ENCODE results near the gene PDE4B. TPM values are rescaled to one million over a fixed set of nuclear protein-coding genes. Genes with fewer than 3 reads are reported as not detected.
A peak's percentile ranks its signal among the peaks of the same experiment; 100 is the strongest.

The PDE4B gene
- total and polyA plus RNA-seq, 9 of the 15 experiments (the other 6 are each of a cell fraction or from before 2014, with no cell fraction given), result 0.09 TPM; not detected in 8

DNA sequence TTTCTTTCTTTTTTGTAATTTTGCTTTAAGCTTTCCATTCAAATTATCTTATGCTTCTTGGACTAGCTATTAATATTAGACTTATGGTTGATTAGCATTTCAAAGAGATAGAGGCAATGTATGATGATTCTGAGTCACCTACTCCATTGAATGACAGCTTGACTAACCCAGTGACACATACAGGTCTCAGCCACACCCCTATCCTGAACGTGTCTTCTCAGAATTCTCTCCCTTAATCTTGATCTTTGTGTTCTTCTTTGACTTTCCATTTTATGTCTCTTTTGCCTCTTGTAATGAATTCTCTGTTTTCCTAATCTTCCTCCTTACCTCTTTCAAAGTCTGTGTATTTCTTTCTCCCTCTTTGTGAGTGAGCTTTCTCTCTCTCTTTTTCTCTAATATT, 241.1 kb downstream of the PDE4B start:
- Histone ChIP-seq H3K4me3 (no peak overlapping the region), H3K9me3 (replicated peaks; ENCODE audit: control insufficient read depth, insufficient read depth, low read depth, low read length) (no peaks in the 10 kb centered on the region), H3K27me3 (ENCODE audit: control insufficient read depth in 2 of 2, insufficient read depth in 2 of 2, low read length in 2 of 2) (no peaks in the 10 kb centered on the region), H3K27ac (ENCODE audit: extremely low read depth, low read depth, low read length) (no peak overlapping the region), H3K4me2 (ENCODE audit: insufficient read depth, low read length) (no peak overlapping the region), H3K9me1 (ENCODE audit: control insufficient read depth, insufficient read depth, low read length) (no peaks in the 10 kb centered on the region), H2AFZ (ENCODE audit: low read depth, low read length) (no peak overlapping the region), H3K9ac (ENCODE audit: insufficient read depth in 1 of 2, low read depth in 2 of 2, low read length in 2 of 2) (no peak overlapping the region), H3K4me1 (replicated peaks in 1 of 2; ENCODE audit: control insufficient read depth in 2 of 2, insufficient read depth in 2 of 2, low read length in 2 of 2) (no peaks in the 10 kb centered on the region), H3K79me2 (ENCODE audit: control insufficient read depth, insufficient read depth, low read length) (no peaks in the 10 kb centered on the region), H3K36me3 (ENCODE audit: control insufficient read depth, insufficient read depth, low read length) (no peaks in the 10 kb centered on the region), H4K20me1 (replicated peaks; ENCODE audit: control insufficient read depth, insufficient read depth, low read length) (no peaks in the 10 kb centered on the region)
- TF ChIP-seq CTBP1 (IDR thresholded peaks at IDR 0.05; ENCODE audit: borderline replicate concordance), result no peak
- no peak for TF ChIP-seq FOS (IDR thresholded peaks at IDR 0.05; ENCODE audit: extremely low read depth, insufficient read length)
- TF ChIP-seq NFE2L1 (tag; IDR thresholded peaks at IDR 0.05; ENCODE audit: borderline replicate concordance, low read depth), result no peak
- no peak for TF ChIP-seq ZBTB7A (IDR thresholded peaks at IDR 0.05; ENCODE audit: borderline replicate concordance, control insufficient read depth, low read depth, low read length)
- TF ChIP-seq, protein P1, sequence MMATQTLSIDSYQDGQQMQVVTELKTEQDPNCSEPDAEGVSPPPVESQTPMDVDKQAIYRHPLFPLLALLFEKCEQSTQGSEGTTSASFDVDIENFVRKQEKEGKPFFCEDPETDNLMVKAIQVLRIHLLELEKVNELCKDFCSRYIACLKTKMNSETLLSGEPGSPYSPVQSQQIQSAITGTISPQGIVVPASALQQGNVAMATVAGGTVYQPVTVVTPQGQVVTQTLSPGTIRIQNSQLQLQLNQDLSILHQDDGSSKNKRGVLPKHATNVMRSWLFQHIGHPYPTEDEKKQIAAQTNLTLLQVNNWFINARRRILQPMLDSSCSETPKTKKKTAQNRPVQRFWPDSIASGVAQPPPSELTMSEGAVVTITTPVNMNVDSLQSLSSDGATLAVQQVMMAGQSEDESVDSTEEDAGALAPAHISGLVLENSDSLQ (IDR thresholded peaks at IDR 0.05), result peak; percentile 71
- TF ChIP-seq ZNF695 (CRISPR knock-in tag; IDR thresholded peaks at IDR 0.05), result no peak
- no peak for TF ChIP-seq ZNF507 (tag; conservative IDR thresholded peaks at IDR 0.05)
- CTCF ChIA-PET (ENCODE audit: low intra/inter-chr PET ratio), result no interaction called here
- FAIRE-seq (no peak), ATAC-seq (no peak), DNase-seq (ENCODE audit: extremely low read depth in 1 of 4, low spot score in 3 of 4) (no peak)
- in situ Hi-C loops (cut with MboI), result no loop called here
- WGBS (ENCODE audit: insufficient coverage, low coverage, missing lambda C conversion rate), result 0% methylated on average over 1 of the region's 1 CpG
- intact Hi-C loops (cut with micrococcal nuclease), result no loop called here
- POLR2A ChIA-PET, result interaction anchor here (0.7 kb wide), 1 partner anchor 8 kb away, joined by 5 read pairs; no protein-coding TSS in a partner anchor
- no TSS peak for BruUV-seq (replicated peaks)
